ENCODE measurements around the gene FARP2.
"Not testable (repeated sequence)": the region's sequence is repeated elsewhere in the genome, so short reads cannot be mapped to it uniquely, and the experiment has no call there.

Gene FARP2

GRCh38 chr2:241372361-241372992, 16.4 kb downstream of the FARP2 start:
- no peak for DNase-seq (ENCODE audit: low read depth)

GRCh38 chr2:241373446-241373845, 17.4 kb downstream of the FARP2 start:
- no peak for DNase-seq (ENCODE audit: low read depth)

GRCh38 chr2:241373906-241374305, 17.8 kb downstream of the FARP2 start:
- DNase-seq (ENCODE audit: low read depth) = not testable (repeated sequence)

- DNase-seq (ENCODE audit: low read depth) = no peak
Observed at GRCh38 chr2:241375300-241375699, 19.2 kb downstream of the FARP2 start.

GRCh38 chr2:241376808-241377207, 20.7 kb downstream of the FARP2 start:
- no peak for DNase-seq (ENCODE audit: low read depth)

- DNase-seq (ENCODE audit: low read depth) = peak; percentile 42
Observed at GRCh38 chr2:241378816-241379215, 22.7 kb downstream of the FARP2 start.

GRCh38 chr2:241379481-241380480, 23.7 kb downstream of the FARP2 start:
- peak; percentile 82 for DNase-seq (ENCODE audit: low read depth)

GRCh38 chr2:241381872-241382271, 25.8 kb downstream of the FARP2 start:
- no peak for DNase-seq (ENCODE audit: low read depth)

- DNase-seq (ENCODE audit: low read depth) = not testable (repeated sequence)
Observed at GRCh38 chr2:241385450-241385849, 29.4 kb downstream of the FARP2 start.

GRCh38 chr2:241386519-241386918, 30.4 kb downstream of the FARP2 start:
- no peak for DNase-seq (ENCODE audit: low read depth)

- no peak for DNase-seq (ENCODE audit: low read depth)
Observed at GRCh38 chr2:241389697-241390096, 33.6 kb downstream of the FARP2 start.

GRCh38 chr2:241390301-241391206, 34.5 kb downstream of the FARP2 start:
- no peak for DNase-seq (ENCODE audit: low read depth)

- DNase-seq (ENCODE audit: low read depth) = peak; percentile 62
Observed at GRCh38 chr2:241391892-241392665, 36.0 kb downstream of the FARP2 start.

- DNase-seq (ENCODE audit: low read depth) = not testable (repeated sequence)
Observed at GRCh38 chr2:241392753-241393152, 36.7 kb downstream of the FARP2 start.

GRCh38 chr2:241393524-241394196, 37.6 kb downstream of the FARP2 start:
- no peak for DNase-seq (ENCODE audit: low read depth)

GRCh38 chr2:241396809-241397208, 40.7 kb downstream of the FARP2 start:
- not testable (repeated sequence) for DNase-seq (ENCODE audit: low read depth)

- DNase-seq (ENCODE audit: low read depth) = no peak
Observed at GRCh38 chr2:241399941-241400922, 44.1 kb downstream of the FARP2 start.

GRCh38 chr2:241408849-241409248, 52.8 kb downstream of the FARP2 start:
- no peak for DNase-seq (ENCODE audit: low read depth)

GRCh38 chr2:241410739-241411176, 54.7 kb downstream of the FARP2 start:
- DNase-seq (ENCODE audit: low read depth) = no peak

All from fibroblast of gingiva (primary cell).